Cardiac fibroblast (primary cell): ENCODE measurements around the gene KLRC1.
"Not testable (repeated sequence)": the region's sequence is repeated elsewhere in the genome, so short reads cannot be mapped to it uniquely, and the experiment has no call there.

ENCODE experiments used
- DNase-seq, 2 donors: peaks; one replicate each; pipeline versions ENCODE4 v3.0.0 to v3.0.0-alpha.2; 2010; ENCODE audit warnings: low read depth in 2 of 2
- H3K4me3 ChIP-seq, 2 donors: replicated peaks in 1 of 2; 1 replicate in 1 of 2; 2 replicates in 1 of 2; pipeline ENCODE4 v1.5.1; 2011; ENCODE audit warnings: low read depth in 2 of 2, low read length in 2 of 2, mild to moderate bottlenecking in 2 of 2, moderate library complexity in 1 of 2
- CTCF ChIP-seq: IDR thresholded peaks from one replicate; pipeline ENCODE4 v1.5.1; 2011; ENCODE audit warnings: low read depth, mild to moderate bottlenecking, low read length, inconsistent platforms

Gene KLRC1

DNA sequence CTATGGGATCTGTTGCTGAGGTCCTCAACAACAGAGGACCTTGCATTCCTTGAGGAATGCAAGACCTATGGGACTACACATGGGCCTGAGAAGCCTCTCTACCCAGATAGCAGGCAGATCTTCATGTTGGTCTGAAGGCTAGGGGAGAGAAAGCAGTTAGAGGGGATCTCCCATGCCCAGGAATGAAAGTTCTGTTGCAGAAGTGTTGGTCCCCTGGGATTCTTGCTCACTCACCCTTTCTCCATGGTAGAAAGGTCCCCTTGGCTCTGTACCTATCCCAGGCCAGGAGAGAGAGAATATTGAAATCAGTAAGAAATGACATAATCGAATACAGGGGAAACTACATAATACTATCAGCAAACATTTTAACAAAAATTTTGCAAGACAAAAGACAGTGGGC is 16.5 kb upstream of the KLRC1 start:
- no peak overlapping the region for H3K4me3 ChIP-seq
- DNase-seq = no peak
- TF ChIP-seq CTCF = no peak

DNA sequence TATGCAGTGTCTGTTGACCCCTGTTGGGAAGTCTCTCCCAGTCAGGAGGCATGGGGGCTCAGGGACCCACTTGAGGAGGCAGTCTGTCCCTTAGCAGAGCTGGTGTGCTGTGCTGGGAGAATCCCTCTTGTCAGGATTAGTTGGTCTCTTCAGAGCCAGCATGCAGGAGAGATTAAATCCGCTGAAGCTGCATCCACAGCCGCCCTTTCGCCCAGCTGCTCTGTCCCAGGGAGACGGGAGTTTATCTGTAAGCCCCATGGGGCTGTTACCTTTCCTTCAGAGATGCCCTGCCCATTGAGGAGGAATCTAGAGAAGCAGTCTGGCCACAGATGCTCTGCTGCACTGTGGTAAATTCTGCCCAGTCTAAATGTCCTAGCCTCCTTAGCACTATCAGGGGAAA is 13.1 kb upstream of the KLRC1 start:
- DNase-seq = no peak
- no peak for TF ChIP-seq CTCF
- H3K4me3 ChIP-seq = no peak overlapping the region

- no peak for TF ChIP-seq CTCF
- no peak for DNase-seq
These were observed 4.6 kb upstream of the KLRC1 start for GRCh38 chr12:10457760-10458159.

GRCh38 chr12:10456856-10457255 is 3.7 kb upstream of the KLRC1 start:
- no peak for DNase-seq
- H3K4me3 ChIP-seq = no peak overlapping the region
- no peak for TF ChIP-seq CTCF

More at GRCh38 chr12:10457760-10458159, 4.6 kb upstream of the KLRC1 start:
- no peak overlapping the region for H3K4me3 ChIP-seq

- no peak overlapping the region for H3K4me3 ChIP-seq
- no peak for TF ChIP-seq CTCF
- DNase-seq = no peak
These were observed 2.6 kb upstream of the KLRC1 start for GRCh38 chr12:10455766-10456165.

GRCh38 chr12:10454531-10454930 is 1.4 kb upstream of the KLRC1 start:
- TF ChIP-seq CTCF = no peak
- DNase-seq = peak in 1 of 2 donors; percentile 13

DNA sequence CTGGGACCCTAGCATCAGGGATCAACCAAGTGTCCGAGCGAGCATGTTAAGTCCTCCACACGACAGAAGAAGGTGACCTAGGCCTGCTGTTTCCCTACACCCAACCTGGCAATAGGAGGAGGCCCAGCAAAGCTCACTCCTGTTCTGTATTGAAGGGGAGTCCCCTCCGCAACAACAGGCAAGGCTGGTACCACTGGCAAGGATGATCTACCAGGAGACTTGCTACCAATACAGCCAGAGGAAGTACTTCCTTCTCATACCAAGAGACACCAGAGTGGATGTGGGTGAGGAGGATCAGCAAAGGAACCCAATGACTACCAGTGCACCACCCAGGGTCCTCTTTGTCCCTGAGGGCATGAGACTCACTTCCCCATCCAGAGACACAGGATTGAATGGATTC is 4.9 kb downstream of the KLRC1 start:
- TF ChIP-seq CTCF = no peak
- no peak overlapping the region for H3K4me3 ChIP-seq
- no peak for DNase-seq

More at GRCh38 chr12:10454531-10454930, 1.4 kb upstream of the KLRC1 start:
- H3K4me3 ChIP-seq = no peak overlapping the region

GRCh38 chr12:10446052-10446451 is 7.1 kb downstream of the KLRC1 start:
- H3K4me3 ChIP-seq, DNase-seq: not testable (repeated sequence)

DNA sequence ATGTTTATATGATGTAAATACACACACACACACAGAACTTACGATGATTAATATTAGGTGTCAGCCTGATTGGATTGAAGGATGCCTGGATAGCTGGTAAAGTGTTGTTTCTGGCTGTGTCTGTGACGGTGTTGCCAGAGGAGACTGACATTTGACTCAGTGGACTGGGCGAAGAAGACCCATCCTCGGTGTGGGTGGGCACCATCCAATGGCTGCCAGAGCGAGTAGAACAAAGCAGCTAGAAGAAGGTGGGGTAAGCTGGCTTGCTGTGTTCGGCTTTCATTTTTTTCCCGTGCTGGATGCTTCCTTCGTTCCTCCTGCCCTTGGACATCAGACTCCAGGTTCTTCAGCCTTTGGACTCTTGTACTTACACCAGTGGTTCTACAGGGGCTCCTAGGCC is 12.0 kb downstream of the KLRC1 start:
- H3K4me3 ChIP-seq, DNase-seq: not testable (repeated sequence)

GRCh38 chr12:10439608-10440274 is 13.4 kb downstream of the KLRC1 start:
- not testable (repeated sequence) for H3K4me3 ChIP-seq

GRCh38 chr12:10437601-10438000 is 15.6 kb downstream of the KLRC1 start:
- DNase-seq, H3K4me3 ChIP-seq: not testable (repeated sequence)

More at GRCh38 chr12:10439608-10440274, 13.4 kb downstream of the KLRC1 start:
- DNase-seq = peak in 1 of 2 donors; percentile 16
